Fibroblast of lung (primary cell): ENCODE results near the gene TCF7L1. TPM values are rescaled to one million over a fixed set of nuclear protein-coding genes. Genes with fewer than 3 reads are reported as not detected.

Experiments
- DNase-seq, 2 donors: peaks; one replicate each; pipeline versions ENCODE4 v3.0.0 to v3.0.0-alpha.2; 2010; ENCODE audit warnings: low read depth in 2 of 2
- H2AFZ ChIP-seq: 2 replicates; pipeline ENCODE4 v1.5.1; 2012; ENCODE audit warnings: low read length, control low read depth, inconsistent platforms
- H3K27ac ChIP-seq: 2 replicates; pipeline ENCODE4 v1.5.1; 2011; ENCODE audit warnings: low read length, control low read depth; ENCODE audit not compliant: insufficient read depth
- H3K27me3 ChIP-seq: 2 replicates; pipeline ENCODE4 v1.5.1; 2011; ENCODE audit warnings: mild to moderate bottlenecking, low read length; ENCODE audit not compliant: control insufficient read depth, insufficient read depth
- H3K36me3 ChIP-seq: 2 replicates; pipeline ENCODE4 v1.5.1; 2011; ENCODE audit warnings: low read length; ENCODE audit not compliant: control insufficient read depth, insufficient read depth
- H3K4me1 ChIP-seq: 2 replicates; pipeline ENCODE4 v1.5.1; 2011; ENCODE audit warnings: low read length; ENCODE audit not compliant: control insufficient read depth, insufficient read depth; ENCODE audit errors: extremely low read depth
- H3K4me2 ChIP-seq: 2 replicates; pipeline ENCODE4 v1.5.1; 2011; ENCODE audit warnings: low read length, control low read depth; ENCODE audit not compliant: insufficient read depth; ENCODE audit errors: extremely low read depth
- H3K4me3 ChIP-seq, 4 experiments: fragments of 200-600 bp in 1 of 4; sonication (generic) in 1 of 4; replicated peaks in 1 of 4; 2 replicates each; pipeline ENCODE4 v1.5.1; 2011 to 2016; ENCODE audit warnings: low read length in 4 of 4, low read depth in 3 of 4, mild to moderate bottlenecking in 3 of 4, control low read depth in 2 of 4, inconsistent platforms in 1 of 4, mixed read lengths in 1 of 4; ENCODE audit not compliant: insufficient read depth in 1 of 4; ENCODE audit errors: control extremely low read depth in 1 of 4
- H3K79me2 ChIP-seq: 2 replicates; pipeline ENCODE4 v1.5.1; 2012; ENCODE audit warnings: mild to moderate bottlenecking, low read length, inconsistent platforms; ENCODE audit not compliant: control insufficient read depth, insufficient read depth
- H3K9ac ChIP-seq: 2 replicates; pipeline ENCODE4 v1.5.1; 2011; ENCODE audit warnings: mild to moderate bottlenecking, low read length, control low read depth; ENCODE audit not compliant: insufficient read depth
- H3K9me3 ChIP-seq: 2 replicates; pipeline ENCODE4 v1.5.1; 2012; ENCODE audit warnings: low read depth, low read length; ENCODE audit not compliant: control insufficient read depth, insufficient read depth
- H4K20me1 ChIP-seq: 2 replicates; pipeline ENCODE4 v1.5.1; 2011; ENCODE audit warnings: low read length; ENCODE audit not compliant: control insufficient read depth, insufficient read depth; ENCODE audit errors: extremely low read depth
- EZH2 ChIP-seq: IDR thresholded peaks from 2 replicates; pipeline ENCODE4 v1.5.1; 2012; ENCODE audit warnings: low read length, control low read depth, mild to moderate bottlenecking; ENCODE audit errors: missing control alignments
- polyA plus RNA-seq, 2 donors: library from polyadenylated mRNA; depleted of rRNA in 1 of 2; stranded (reverse) in 1 of 2; unstranded in 1 of 2; fragments of >200 nt; gene quantifications; 2 replicates each; pipeline ENCODE4 v1.2.1, GENCODE V29; 2011 to 2012; ENCODE audit warnings: missing spikeins in 1 of 2
- total RNA-seq: library from RNA; depleted of rRNA; stranded (reverse); fragments of >200 nt; gene quantifications from 2 replicates; pipeline ENCODE4 v1.2.1, GENCODE V29; 2014
- TF ChIP-seq, protein P1 (sequence below), 2 donors: IDR thresholded peaks in 1 of 2; conservative IDR thresholded peaks in 1 of 2; 1 replicate in 1 of 2; 2 replicates in 1 of 2; pipeline ENCODE4 v1.5.1; 2011 to 2012; ENCODE audit warnings: low read length in 2 of 2, control low read depth in 1 of 2, inconsistent platforms in 1 of 2, low read depth in 1 of 2, mild to moderate bottlenecking in 1 of 2

TCF7L1 gene
- total and polyA plus RNA-seq, 2 donors (not counting 1 experiment from before 2014, with no cell fraction given) = 0.83 to 1.5 TPM

DNA sequence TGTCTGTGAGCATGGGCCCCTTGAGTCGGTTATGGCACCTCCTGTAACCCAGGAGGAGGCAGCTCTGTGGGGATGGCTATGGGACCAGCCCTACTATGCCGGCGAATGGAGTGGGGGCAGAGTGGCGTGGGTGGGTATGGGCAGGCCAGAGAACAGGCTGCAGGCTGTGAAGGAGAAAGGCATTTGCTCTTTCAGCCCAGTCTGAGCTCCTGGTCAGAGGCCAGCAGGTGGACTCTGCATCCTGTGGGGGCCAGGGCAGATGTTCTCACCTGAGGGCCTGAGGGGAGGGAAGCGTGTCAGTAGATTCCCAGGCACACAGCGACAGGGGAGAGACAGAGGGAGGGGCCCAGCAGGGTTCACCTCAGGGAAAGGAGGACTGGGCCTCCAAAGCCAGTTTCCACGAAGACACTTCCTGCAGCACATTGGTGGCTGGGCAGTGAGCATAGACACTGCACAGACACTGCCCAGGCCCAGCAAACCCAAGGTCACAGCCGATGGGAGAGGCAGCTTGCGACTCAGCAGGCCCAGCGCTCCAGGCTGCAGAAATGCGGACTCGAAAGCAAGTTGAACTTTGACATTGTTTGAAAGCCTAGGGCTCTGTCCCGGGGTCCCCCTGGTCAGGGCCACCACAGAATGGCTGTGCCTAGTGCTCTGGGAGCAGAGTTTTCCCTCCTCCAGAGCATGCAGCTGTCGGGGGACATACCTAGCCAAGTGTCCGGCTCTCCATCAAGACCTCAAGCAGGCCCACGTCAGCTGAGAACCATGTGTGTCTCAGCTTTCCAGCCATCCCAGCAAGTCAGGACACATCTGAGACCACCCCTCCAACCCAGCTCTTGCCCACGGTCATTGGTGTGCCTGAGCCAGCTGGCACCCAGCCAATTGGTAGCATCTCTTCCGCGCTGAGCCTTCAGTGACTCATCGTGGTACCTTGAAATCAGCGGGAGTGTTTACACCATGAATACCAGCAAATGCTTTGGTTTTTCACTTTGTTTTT is 140.8 kb downstream of the TCF7L1 start:
- Histone ChIP-seq H3K27ac (no peak overlapping the region), H3K4me3 (no peak overlapping the region), H3K79me2 (no peaks in the 10 kb centered on the region), H3K4me1 (peaks cover 31% of the 10 kb centered on the region), H3K4me2 (no peak overlapping the region), H2AFZ (no peak overlapping the region), H3K36me3 (no peaks in the 10 kb centered on the region), H3K27me3 (no peaks in the 10 kb centered on the region), H3K9ac (no peak overlapping the region), H4K20me1 (no peaks in the 10 kb centered on the region), H3K9me3 (no peaks in the 10 kb centered on the region)
- peak; percentile 70 to 84 for DNase-seq
- no peak for TF ChIP-seq EZH2
- TF ChIP-seq, protein P1, sequence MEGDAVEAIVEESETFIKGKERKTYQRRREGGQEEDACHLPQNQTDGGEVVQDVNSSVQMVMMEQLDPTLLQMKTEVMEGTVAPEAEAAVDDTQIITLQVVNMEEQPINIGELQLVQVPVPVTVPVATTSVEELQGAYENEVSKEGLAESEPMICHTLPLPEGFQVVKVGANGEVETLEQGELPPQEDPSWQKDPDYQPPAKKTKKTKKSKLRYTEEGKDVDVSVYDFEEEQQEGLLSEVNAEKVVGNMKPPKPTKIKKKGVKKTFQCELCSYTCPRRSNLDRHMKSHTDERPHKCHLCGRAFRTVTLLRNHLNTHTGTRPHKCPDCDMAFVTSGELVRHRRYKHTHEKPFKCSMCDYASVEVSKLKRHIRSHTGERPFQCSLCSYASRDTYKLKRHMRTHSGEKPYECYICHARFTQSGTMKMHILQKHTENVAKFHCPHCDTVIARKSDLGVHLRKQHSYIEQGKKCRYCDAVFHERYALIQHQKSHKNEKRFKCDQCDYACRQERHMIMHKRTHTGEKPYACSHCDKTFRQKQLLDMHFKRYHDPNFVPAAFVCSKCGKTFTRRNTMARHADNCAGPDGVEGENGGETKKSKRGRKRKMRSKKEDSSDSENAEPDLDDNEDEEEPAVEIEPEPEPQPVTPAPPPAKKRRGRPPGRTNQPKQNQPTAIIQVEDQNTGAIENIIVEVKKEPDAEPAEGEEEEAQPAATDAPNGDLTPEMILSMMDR (conservative IDR thresholded peaks at IDR 0.05 in 1 of 2, IDR thresholded peaks at IDR 0.05 in 1 of 2; ENCODE audit: low read depth in 1 of 2, low read length in 2 of 2) = no peak

DNA sequence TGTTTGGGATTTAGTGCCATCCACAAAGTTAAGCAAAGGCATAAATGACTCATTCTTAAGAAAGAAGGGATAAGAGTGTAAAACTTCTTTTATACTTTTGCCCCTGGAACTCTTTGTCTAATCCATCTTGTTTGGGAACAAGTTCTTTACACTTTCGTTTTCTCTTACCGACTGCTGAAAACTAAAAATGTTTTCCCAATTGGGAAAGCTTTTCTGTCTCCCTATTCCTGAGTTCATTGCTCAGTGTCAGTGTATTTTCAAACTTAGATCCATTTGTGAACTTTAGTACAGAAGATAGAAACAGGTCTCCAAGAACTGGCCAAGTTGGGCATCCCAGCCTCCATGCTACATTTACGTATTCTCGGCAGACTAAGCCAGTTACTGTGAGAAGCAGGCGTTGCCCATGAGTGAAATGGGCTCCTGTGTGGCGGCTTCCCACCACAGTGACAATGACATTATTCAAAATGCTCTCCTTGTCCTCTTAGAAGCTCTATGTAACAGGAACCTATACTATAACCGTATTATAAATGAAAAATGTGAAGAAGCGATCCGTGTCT is 142.9 kb downstream of the TCF7L1 start:
- H3K9ac ChIP-seq = no peak overlapping the region
- peaks cover 31% of the 10 kb centered on the region for H3K4me1 ChIP-seq
- peak overlapping the region; percentile 72 for H2AFZ ChIP-seq
- TF ChIP-seq, protein P1 (conservative IDR thresholded peaks at IDR 0.05 in 1 of 2, IDR thresholded peaks at IDR 0.05 in 1 of 2; ENCODE audit: low read depth in 1 of 2, low read length in 2 of 2) = no peak
- no peak for TF ChIP-seq EZH2
- peak overlapping the region; percentile 69 for H3K27ac ChIP-seq
- no peaks in the 10 kb centered on the region for H3K9me3 ChIP-seq
- no peaks in the 10 kb centered on the region for H3K36me3 ChIP-seq
- H3K79me2 ChIP-seq = no peaks in the 10 kb centered on the region
- H3K27me3 ChIP-seq = no peaks in the 10 kb centered on the region
- H4K20me1 ChIP-seq = no peaks in the 10 kb centered on the region
- H3K4me3 ChIP-seq = peak overlapping the region; percentile 2 to 42 (median 28)
- H3K4me2 ChIP-seq = peak overlapping the region; percentile 92
- DNase-seq = peak in 1 of 2 donors; percentile 22

GRCh38 chr2:85276571-85277118 is 143.5 kb downstream of the TCF7L1 start:
- Histone ChIP-seq H3K27me3 (no peaks in the 10 kb centered on the region), H3K27ac (peak overlapping the region; percentile 69), H3K4me1 (peaks cover 31% of the 10 kb centered on the region), H3K9me3 (no peaks in the 10 kb centered on the region), H3K36me3 (no peaks in the 10 kb centered on the region), H3K9ac (no peak overlapping the region), H4K20me1 (no peaks in the 10 kb centered on the region), H3K4me3 (peak overlapping the region in 3 of 4 experiments; percentile 2 to 42 (median 41)), H3K4me2 (peak overlapping the region; percentile 92), H3K79me2 (no peaks in the 10 kb centered on the region), H2AFZ (peak overlapping the region; percentile 68)
- TF ChIP-seq, protein P1 (conservative IDR thresholded peaks at IDR 0.05 in 1 of 2, IDR thresholded peaks at IDR 0.05 in 1 of 2; ENCODE audit: low read depth in 1 of 2, low read length in 2 of 2) = no peak
- TF ChIP-seq EZH2 = no peak
- DNase-seq = no peak
